ENCODE measurements around the gene PDE4B. TPM values are rescaled to one million over a fixed set of nuclear protein-coding genes. Genes with fewer than 3 reads are reported as not detected.

PDE4B gene
- total and polyA plus RNA-seq, 7 donors: 1.6 to 17.2 (median 10.7) TPM

GRCh38 chr1:65918564-65918963 is 125.9 kb downstream of the PDE4B start:
- Histone ChIP-seq H3K9me3 (no peaks in the 10 kb centered on the region), H3K27me3 (no peaks in the 10 kb centered on the region), H3K27ac (no peak overlapping the region), H3K4me1 (no peaks in the 10 kb centered on the region), H3K36me3 (no peaks in the 10 kb centered on the region), H3K4me3 (no peak overlapping the region)
- DNase-seq: no peak
- intact Hi-C loops (cut with DNase I): no loop called here
- TF ChIP-seq POLR2A (IDR thresholded peaks at IDR 0.05) (no peak), EP300 (IDR thresholded peaks at IDR 0.05) (no peak), POLR2AphosphoS5 (IDR thresholded peaks at IDR 0.05) (no peak), CTCF (IDR thresholded peaks at IDR 0.05) (no peak)
- WGBS, 2 donors: 82 to 84% methylated on average over 4 of the region's 4 CpGs

GRCh38 chr1:65921446-65921845 is 128.8 kb downstream of the PDE4B start:
- 54 to 63% methylated on average over 4 of the region's 4 CpGs for WGBS, 2 donors
- intact Hi-C loops (cut with DNase I): no loop called here
- Histone ChIP-seq H3K4me3 (no peak overlapping the region), H3K4me1 (no peaks in the 10 kb centered on the region), H3K36me3 (no peaks in the 10 kb centered on the region), H3K27ac (peak overlapping the region in 1 of 4 donors; percentile 38), H3K9me3 (no peaks in the 10 kb centered on the region), H3K27me3 (no peaks in the 10 kb centered on the region)
- DNase-seq: no peak
- TF ChIP-seq CTCF (IDR thresholded peaks at IDR 0.05) (no peak), POLR2AphosphoS5 (IDR thresholded peaks at IDR 0.05) (no peak), POLR2A (IDR thresholded peaks at IDR 0.05) (no peak), EP300 (IDR thresholded peaks at IDR 0.05) (no peak)

GRCh38 chr1:65924471-65924870 is 131.8 kb downstream of the PDE4B start:
- Histone ChIP-seq H3K4me1 (no peaks in the 10 kb centered on the region), H3K9me3 (peaks cover 0 to 2% (median 0%) of the 10 kb centered on the region in 4 donors), H3K36me3 (no peaks in the 10 kb centered on the region), H3K4me3 (no peak overlapping the region), H3K27ac (no peak overlapping the region), H3K27me3 (no peaks in the 10 kb centered on the region)
- no peak for DNase-seq
- no peak for TF ChIP-seq EP300 (IDR thresholded peaks at IDR 0.05)
- TF ChIP-seq POLR2AphosphoS5 (IDR thresholded peaks at IDR 0.05): no peak
- TF ChIP-seq CTCF (IDR thresholded peaks at IDR 0.05): no peak
- TF ChIP-seq POLR2A (IDR thresholded peaks at IDR 0.05): no peak
- intact Hi-C loops (cut with DNase I): no loop called here

- Histone ChIP-seq H3K27ac (no peak overlapping the region), H3K27me3 (no peaks in the 10 kb centered on the region), H3K4me3 (no peak overlapping the region), H3K36me3 (no peaks in the 10 kb centered on the region), H3K4me1 (no peaks in the 10 kb centered on the region), H3K9me3 (no peaks in the 10 kb centered on the region)
- intact Hi-C loops (cut with DNase I): no loop called here
- no peak for DNase-seq
- TF ChIP-seq POLR2A (IDR thresholded peaks at IDR 0.05) (no peak), EP300 (IDR thresholded peaks at IDR 0.05) (no peak), CTCF (IDR thresholded peaks at IDR 0.05) (no peak), POLR2AphosphoS5 (IDR thresholded peaks at IDR 0.05) (no peak)
Measured at GRCh38 chr1:65938506-65938905, 145.8 kb downstream of the PDE4B start.

- Histone ChIP-seq H3K9me3 (no peaks in the 10 kb centered on the region), H3K36me3 (no peaks in the 10 kb centered on the region), H3K4me1 (no peaks in the 10 kb centered on the region), H3K4me3 (no peak overlapping the region), H3K27ac (no peak overlapping the region), H3K27me3 (no peaks in the 10 kb centered on the region)
- no peak for DNase-seq
- TF ChIP-seq POLR2A (IDR thresholded peaks at IDR 0.05): no peak
- no peak for TF ChIP-seq EP300 (IDR thresholded peaks at IDR 0.05)
- no peak for TF ChIP-seq POLR2AphosphoS5 (IDR thresholded peaks at IDR 0.05)
- no peak for TF ChIP-seq CTCF (IDR thresholded peaks at IDR 0.05)
- intact Hi-C loops (cut with DNase I): no loop called here
Measured at GRCh38 chr1:65939191-65939590, 146.5 kb downstream of the PDE4B start.

All from sigmoid colon (tissue), 7 donors.